Measurements from ENCODE around the gene ILKAP. TPM values are rescaled to one million over a fixed set of nuclear protein-coding genes. Genes with fewer than 3 reads are reported as not detected.
A peak's percentile ranks its signal among the peaks of the same experiment; 100 is the strongest.

ILKAP gene
- total RNA-seq, 1 experiment from 2014 or later, result 49.9 TPM

GRCh38 chr2:238144262-238144661 lies 59.2 kb downstream of the ILKAP start:
- no peak for DNase-seq (ENCODE audit: low read depth, low spot score)
- no peaks in the 10 kb centered on the region for H3K36me3 ChIP-seq (ENCODE audit: control insufficient read depth, insufficient read depth, low read length)
- POLR2A ChIA-PET, result no interaction called here
- CTCF ChIA-PET, result no interaction called here
- no peaks in the 10 kb centered on the region for H3K27me3 ChIP-seq (ENCODE audit: control insufficient read depth, insufficient read depth, low read length)
- ATAC-seq, result no peak
- no peak for TF ChIP-seq TCF7L2 (IDR thresholded peaks at IDR 0.05; ENCODE audit: low read depth, low read length)
- TF ChIP-seq POLR2AphosphoS5 (IDR thresholded peaks at IDR 0.05; ENCODE audit: low read depth, low read length), result no peak
- no peak for TF ChIP-seq SIN3A (IDR thresholded peaks at IDR 0.05; ENCODE audit: borderline replicate concordance, insufficient read depth, low read depth, low read length)
- TF ChIP-seq REST (IDR thresholded peaks at IDR 0.05; ENCODE audit: insufficient read depth in 1 of 2, low read depth in 2 of 2, low read length in 1 of 2), result no peak
- TF ChIP-seq CTCF (IDR thresholded peaks at IDR 0.05), result no peak
- intact Hi-C loops (cut with micrococcal nuclease; ENCODE audit: unreplicated experiment), result no loop called here
- no peak overlapping the region for H3K4me3 ChIP-seq (ENCODE audit: low read depth in 2 of 2, low read length in 2 of 2)
- BruUV-seq (replicated peaks), result no TSS peak
- no peaks in the 10 kb centered on the region for H3K9me3 ChIP-seq (ENCODE audit: control insufficient read depth, insufficient read depth, low read depth, low read length)
- H3K27ac ChIP-seq (ENCODE audit: low read length), result no peak overlapping the region
- peaks cover 30% of the 10 kb centered on the region for H3K4me1 ChIP-seq (ENCODE audit: control insufficient read depth, insufficient read depth, low read length)
- in situ Hi-C loops (cut with HindIII; ENCODE audit: low pct_unique_long_range_greater_than_20kb, low sequenced_read_pairs), result no loop called here

GRCh38 chr2:238143239-238143951 lies 60.1 kb downstream of the ILKAP start:
- BruUV-seq (replicated peaks), result no TSS peak
- Histone ChIP-seq H3K4me1 (ENCODE audit: control insufficient read depth, insufficient read depth, low read length) (peaks cover 35% of the 10 kb centered on the region), H3K4me3 (ENCODE audit: low read depth in 2 of 2, low read length in 2 of 2) (no peak overlapping the region), H3K27me3 (ENCODE audit: control insufficient read depth, insufficient read depth, low read length) (no peaks in the 10 kb centered on the region), H3K27ac (ENCODE audit: low read length) (no peak overlapping the region), H3K36me3 (ENCODE audit: control insufficient read depth, insufficient read depth, low read length) (no peaks in the 10 kb centered on the region), H3K9me3 (ENCODE audit: control insufficient read depth, insufficient read depth, low read depth, low read length) (no peaks in the 10 kb centered on the region)
- TF ChIP-seq SIN3A (IDR thresholded peaks at IDR 0.05; ENCODE audit: borderline replicate concordance, insufficient read depth, low read depth, low read length), result no peak
- TF ChIP-seq TCF7L2 (IDR thresholded peaks at IDR 0.05; ENCODE audit: low read depth, low read length), result no peak
- no peak for TF ChIP-seq POLR2AphosphoS5 (IDR thresholded peaks at IDR 0.05; ENCODE audit: low read depth, low read length)
- TF ChIP-seq CTCF (IDR thresholded peaks at IDR 0.05), result no peak
- TF ChIP-seq REST (IDR thresholded peaks at IDR 0.05; ENCODE audit: insufficient read depth in 1 of 2, low read depth in 2 of 2, low read length in 1 of 2), result no peak
- POLR2A ChIA-PET, result no interaction called here
- intact Hi-C loops (cut with micrococcal nuclease; ENCODE audit: unreplicated experiment) (no loop called here), in situ Hi-C loops (cut with HindIII; ENCODE audit: low pct_unique_long_range_greater_than_20kb, low sequenced_read_pairs) (no loop called here)
- peak; percentile 38 for DNase-seq (ENCODE audit: low read depth, low spot score)
- peak; percentile 52 for ATAC-seq
- CTCF ChIA-PET, result no interaction called here

All from Panc1 (cell line).